ENCODE measurements around the gene PRKG1. TPM values are rescaled to one million over a fixed set of nuclear protein-coding genes. Genes with fewer than 3 reads are reported as not detected.

PRKG1 gene
- polyA plus RNA-seq, 3 donors: not detected

GRCh38 chr10:51141010-51141409 is 66.7 kb downstream of the PRKG1 start:
- Histone ChIP-seq H3K9ac (ENCODE audit: insufficient read depth, low read length, poor library complexity, severe bottlenecking) (no peak overlapping the region), H3K4me2 (replicated peaks; ENCODE audit: extremely low read depth, low read length, poor library complexity, severe bottlenecking) (no peak overlapping the region), H3K9me3 (replicated peaks in 1 of 2; ENCODE audit: control insufficient read depth in 1 of 2, insufficient read depth in 1 of 2, low read length in 2 of 2) (no peaks in the 10 kb centered on the region), H2AFZ (ENCODE audit: insufficient read depth, low read depth, low read length, poor library complexity, severe bottlenecking) (no peak overlapping the region), H3K36me3 (replicated peaks in 1 of 2; ENCODE audit: control insufficient read depth in 1 of 2, insufficient read depth in 2 of 2, low read length in 2 of 2) (no peaks in the 10 kb centered on the region), H4K20me1 (ENCODE audit: insufficient read depth, low read length) (no peaks in the 10 kb centered on the region), H3K79me2 (ENCODE audit: insufficient read depth, low read length) (no peaks in the 10 kb centered on the region), H3K27me3 (ENCODE audit: control insufficient read depth in 2 of 2, insufficient read depth in 2 of 2, low read length in 2 of 2) (no peaks in the 10 kb centered on the region), H3K4me3 (replicated peaks in 1 of 3; ENCODE audit: low read depth in 2 of 3, low read length in 3 of 3) (no peak overlapping the region), H3K27ac (ENCODE audit: low read depth in 1 of 2, low read length in 2 of 2) (no peak overlapping the region), H3K4me1 (ENCODE audit: control insufficient read depth in 1 of 2, insufficient read depth in 2 of 2, low read length in 2 of 2) (no peaks in the 10 kb centered on the region)
- TF ChIP-seq CTCF (IDR thresholded peaks at IDR 0.05): no peak
- H3K9me3 Mint-ChIP-seq: peaks cover 0 to 4% (median 1%) of the 10 kb centered on the region in 7 donors
- H3K27ac Mint-ChIP-seq: no peak overlapping the region
- no peak overlapping the region for H3K4me3 Mint-ChIP-seq
- H3K4me1 Mint-ChIP-seq: no peaks in the 10 kb centered on the region
- WGBS (ENCODE audit: insufficient coverage): 67% methylated on average over 1 of the region's 2 CpGs
- no peaks in the 10 kb centered on the region for H3K36me3 Mint-ChIP-seq
- DNase-seq: no peak
- no peaks in the 10 kb centered on the region for H3K27me3 Mint-ChIP-seq (ENCODE audit: low read depth in 3 of 3)
- intact Hi-C loops (cut with micrococcal nuclease): no loop called here

- Histone ChIP-seq H3K27me3 (ENCODE audit: control insufficient read depth in 2 of 2, insufficient read depth in 2 of 2, low read length in 2 of 2) (no peaks in the 10 kb centered on the region), H3K4me1 (ENCODE audit: control insufficient read depth in 1 of 2, insufficient read depth in 2 of 2, low read length in 2 of 2) (no peaks in the 10 kb centered on the region), H3K9ac (ENCODE audit: insufficient read depth, low read length, poor library complexity, severe bottlenecking) (no peak overlapping the region), H4K20me1 (ENCODE audit: insufficient read depth, low read length) (no peaks in the 10 kb centered on the region), H3K4me2 (replicated peaks; ENCODE audit: extremely low read depth, low read length, poor library complexity, severe bottlenecking) (no peak overlapping the region), H3K27ac (ENCODE audit: low read depth in 1 of 2, low read length in 2 of 2) (no peak overlapping the region), H3K79me2 (ENCODE audit: insufficient read depth, low read length) (no peaks in the 10 kb centered on the region), H3K36me3 (replicated peaks in 1 of 2; ENCODE audit: control insufficient read depth in 1 of 2, insufficient read depth in 2 of 2, low read length in 2 of 2) (no peaks in the 10 kb centered on the region), H2AFZ (ENCODE audit: insufficient read depth, low read depth, low read length, poor library complexity, severe bottlenecking) (no peak overlapping the region), H3K9me3 (replicated peaks in 1 of 2; ENCODE audit: control insufficient read depth in 1 of 2, insufficient read depth in 1 of 2, low read length in 2 of 2) (no peaks in the 10 kb centered on the region), H3K4me3 (replicated peaks in 1 of 3; ENCODE audit: low read depth in 2 of 3, low read length in 3 of 3) (no peak overlapping the region)
- no peak for TF ChIP-seq CTCF (IDR thresholded peaks at IDR 0.05)
- intact Hi-C loops (cut with micrococcal nuclease): no loop called here
- no peaks in the 10 kb centered on the region for H3K36me3 Mint-ChIP-seq
- WGBS (ENCODE audit: insufficient coverage): 100% methylated on average over 1 of the region's 1 CpG
- DNase-seq: no peak
- no peaks in the 10 kb centered on the region for H3K27me3 Mint-ChIP-seq (ENCODE audit: low read depth in 3 of 3)
- H3K4me3 Mint-ChIP-seq: no peak overlapping the region
- no peak overlapping the region for H3K27ac Mint-ChIP-seq
- peaks cover 0 to 2% (median 0%) of the 10 kb centered on the region in 7 donors for H3K9me3 Mint-ChIP-seq
- no peaks in the 10 kb centered on the region for H3K4me1 Mint-ChIP-seq
Measured at GRCh38 chr10:51144161-51144781, 70.0 kb downstream of the PRKG1 start.
